22Rv1 (cell line): ENCODE results near the gene USP30.
"Not testable (repeated sequence)": the region's sequence is repeated elsewhere in the genome, so short reads cannot be mapped to it uniquely, and the experiment has no call there.

ENCODE experiments used
- H3K27ac ChIP-seq: fragments of 450-650 bp; 2 replicates; pipeline ENCODE4 v1.5.1; 2017
- CTCF ChIP-seq: fragments of 450-650 bp; IDR thresholded peaks from 2 replicates; pipeline ENCODE4 v1.5.1; 2017; ENCODE audit warnings: mild to moderate bottlenecking
- ZFX ChIP-seq: fragments of 450-650 bp; IDR thresholded peaks from 2 replicates; pipeline ENCODE4 v1.6.1; 2017; ENCODE audit warnings: antibody characterized with exemption, borderline replicate concordance

USP30 gene

GRCh38 chr12:109018296-109018695 lies 34.1 kb upstream of the USP30 start:
- H3K27ac ChIP-seq = no peak overlapping the region
- TF ChIP-seq ZFX (no peak), CTCF (no peak)

GRCh38 chr12:109020146-109020795 lies 32.1 kb upstream of the USP30 start:
- TF ChIP-seq CTCF (no peak), ZFX (no peak)
- H3K27ac ChIP-seq = peak overlapping the region; percentile 31

GRCh38 chr12:109020796-109021380 lies 31.5 kb upstream of the USP30 start, which contains the start of gene SVOP:
Gene SVOP (minus strand): TSS chr12:109021068. CDS start chr12:109020868, 200 bp downstream.
- peak within 1 kb of the TSS; percentile 31 for H3K27ac ChIP-seq
- TF ChIP-seq ZFX (no peak), CTCF (no peak)

- no peak for TF ChIP-seq ZFX
- TF ChIP-seq CTCF = no peak
These were observed 24.6 kb upstream of the USP30 start for GRCh38 chr12:109027767-109028166.

GRCh38 chr12:109028624-109029023 lies 23.8 kb upstream of the USP30 start:
- not testable (repeated sequence) for H3K27ac ChIP-seq

More at GRCh38 chr12:109027767-109028166, 24.6 kb upstream of the USP30 start:
- no peak overlapping the region for H3K27ac ChIP-seq

- no peak overlapping the region for H3K27ac ChIP-seq
- no peak for TF ChIP-seq ZFX
- no peak for TF ChIP-seq CTCF
These were observed 23.0 kb upstream of the USP30 start for GRCh38 chr12:109029411-109029810.

- TF ChIP-seq CTCF (no peak), ZFX (no peak)
- H3K27ac ChIP-seq = no peak overlapping the region
These were observed 18.9 kb upstream of the USP30 start for GRCh38 chr12:109033239-109034196.
